ENCODE data around the gene IFTAP. TPM values are rescaled to one million over a fixed set of nuclear protein-coding genes. Genes with fewer than 3 reads are reported as not detected.

Gene IFTAP
- total RNA-seq, 1 experiment from 2014 or later, result 19.9 TPM

- Histone ChIP-seq H3K4me2 (ENCODE audit: insufficient read depth, insufficient read length, low read length) (no peak overlapping the region), H3K9ac (ENCODE audit: extremely low read depth, insufficient read length, low read length) (no peak overlapping the region), H2BK12ac (ENCODE audit: insufficient read length, low read depth, low read length) (no peak overlapping the region), H4K5ac (ENCODE audit: insufficient read length, low read depth, low read length) (no peak overlapping the region), H3K79me1 (ENCODE audit: insufficient read depth, low read depth, low read length, poor library complexity, severe bottlenecking) (no peaks in the 10 kb centered on the region), H3K79me2 (ENCODE audit: insufficient read depth, low read length) (no peaks in the 10 kb centered on the region), H3K4ac (ENCODE audit: low read depth, low read length) (no peak overlapping the region), H2BK20ac (ENCODE audit: low read depth, low read length, poor library complexity, severe bottlenecking) (no peak overlapping the region), H4K91ac (ENCODE audit: insufficient read length, low read depth, low read length) (no peak overlapping the region), H2BK5ac (ENCODE audit: insufficient read length, low read length) (no peak overlapping the region), H3K18ac (ENCODE audit: insufficient read length, low read depth, low read length) (no peak overlapping the region), H3K14ac (ENCODE audit: insufficient read depth, low read length) (no peak overlapping the region; the same call in 1 of the 2 replicates), H3K9me3 (ENCODE audit: control insufficient read depth, low read depth, low read length) (no peaks in the 10 kb centered on the region), H3T11ph (ENCODE audit: low read length) (no peak overlapping the region), H2AK5ac (ENCODE audit: insufficient read length, low read length) (no peak overlapping the region), H3K27me3 (ENCODE audit: insufficient read depth, low read length) (no peaks in the 10 kb centered on the region), H3K27ac (ENCODE audit: insufficient read length, low read depth, low read length) (no peak overlapping the region), H4K20me1 (ENCODE audit: control insufficient read depth, insufficient read depth, insufficient read length) (no peaks in the 10 kb centered on the region), H3K56ac (ENCODE audit: insufficient read length, low read depth, low read length) (no peak overlapping the region), H2BK15ac (ENCODE audit: low read depth, low read length) (no peak overlapping the region), H3K23me2 (ENCODE audit: insufficient read length, low read depth, low read length, poor library complexity, severe bottlenecking) (no peaks in the 10 kb centered on the region), H2BK120ac (ENCODE audit: low read depth, low read length, poor library complexity, severe bottlenecking) (no peak overlapping the region), H4K8ac (replicated peaks; ENCODE audit: insufficient read length, low read depth, low read length) (no peak overlapping the region), H3K4me1 (ENCODE audit: insufficient read depth, low read length) (peaks cover 3% of the 10 kb centered on the region; the same call in 1 of the 2 replicates), H2AFZ (ENCODE audit: low read length) (no peak overlapping the region), H3K23ac (ENCODE audit: insufficient read length, low read depth, low read length) (no peak overlapping the region)
- no peak overlapping the region for H3K27ac Mint-ChIP-seq
- H3K9me3 Mint-ChIP-seq, result no peaks in the 10 kb centered on the region
- H3K4me1 Mint-ChIP-seq, result peaks cover 29 to 34% of the 10 kb centered on the region in 2 experiments
- H3K27me3 Mint-ChIP-seq (ENCODE audit: low read depth), result peaks cover 2% of the 10 kb centered on the region; the same call in 1 of the 2 replicates
- WGBS (ENCODE audit: extremely low coverage, insufficient read length, low lambda C conversion rate), result no CpG with 5 or more reads among the region's 1 CpG
- no peaks in the 10 kb centered on the region for H3K36me3 Mint-ChIP-seq (ENCODE audit: insufficient read depth in 1 of 3, low read depth in 3 of 3)
- H3K4me3 Mint-ChIP-seq, result no peak overlapping the region
- TF ChIP-seq, protein P1, sequence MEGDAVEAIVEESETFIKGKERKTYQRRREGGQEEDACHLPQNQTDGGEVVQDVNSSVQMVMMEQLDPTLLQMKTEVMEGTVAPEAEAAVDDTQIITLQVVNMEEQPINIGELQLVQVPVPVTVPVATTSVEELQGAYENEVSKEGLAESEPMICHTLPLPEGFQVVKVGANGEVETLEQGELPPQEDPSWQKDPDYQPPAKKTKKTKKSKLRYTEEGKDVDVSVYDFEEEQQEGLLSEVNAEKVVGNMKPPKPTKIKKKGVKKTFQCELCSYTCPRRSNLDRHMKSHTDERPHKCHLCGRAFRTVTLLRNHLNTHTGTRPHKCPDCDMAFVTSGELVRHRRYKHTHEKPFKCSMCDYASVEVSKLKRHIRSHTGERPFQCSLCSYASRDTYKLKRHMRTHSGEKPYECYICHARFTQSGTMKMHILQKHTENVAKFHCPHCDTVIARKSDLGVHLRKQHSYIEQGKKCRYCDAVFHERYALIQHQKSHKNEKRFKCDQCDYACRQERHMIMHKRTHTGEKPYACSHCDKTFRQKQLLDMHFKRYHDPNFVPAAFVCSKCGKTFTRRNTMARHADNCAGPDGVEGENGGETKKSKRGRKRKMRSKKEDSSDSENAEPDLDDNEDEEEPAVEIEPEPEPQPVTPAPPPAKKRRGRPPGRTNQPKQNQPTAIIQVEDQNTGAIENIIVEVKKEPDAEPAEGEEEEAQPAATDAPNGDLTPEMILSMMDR (conservative IDR thresholded peaks at IDR 0.05), result no peak
- no peak for DNase-seq
Observed at GRCh38 chr11:36700246-36700645, 105.9 kb downstream of the IFTAP start.

All from H9 (cell line).